ENCODE measurements around the gene NIN.
"Not testable (repeated sequence)": the region's sequence is repeated elsewhere in the genome, so short reads cannot be mapped to it uniquely, and the experiment has no call there.

Gene NIN

GRCh38 chr14:50837271-50837670 is 6.3 kb upstream of the NIN start:
- no peak for DNase-seq

- no peak for DNase-seq
Observed at GRCh38 chr14:50836515-50836914, 5.6 kb upstream of the NIN start.

GRCh38 chr14:50835280-50835679 is 4.3 kb upstream of the NIN start:
- no peak for DNase-seq

- DNase-seq = no peak
Observed at GRCh38 chr14:50834802-50835276, 3.9 kb upstream of the NIN start.

GRCh38 chr14:50832935-50833630 is 2.1 kb upstream of the NIN start:
- DNase-seq = no peak

GRCh38 chr14:50831726-50832168 is 785 bp upstream of the NIN start:
- DNase-seq = no peak

- DNase-seq = peak; percentile 54
Observed at GRCh38 chr14:50830044-50830931, 674 bp downstream of the NIN start.

- peak; percentile 35 for DNase-seq
Observed at GRCh38 chr14:50829489-50830043, 1.4 kb downstream of the NIN start.

- no peak for DNase-seq
Observed at GRCh38 chr14:50828721-50829488, 2.1 kb downstream of the NIN start.

- DNase-seq = no peak
Observed at GRCh38 chr14:50826681-50827080, 4.3 kb downstream of the NIN start.

- no peak for DNase-seq
Observed at GRCh38 chr14:50825307-50825706, 5.7 kb downstream of the NIN start.

GRCh38 chr14:50823762-50824636 is 7.0 kb downstream of the NIN start:
- DNase-seq = no peak

GRCh38 chr14:50823051-50823761 is 7.8 kb downstream of the NIN start:
- DNase-seq = no peak

- no peak for DNase-seq
Observed at GRCh38 chr14:50822501-50823042, 8.4 kb downstream of the NIN start.

GRCh38 chr14:50821510-50822464 is 9.2 kb downstream of the NIN start:
- DNase-seq = no peak

GRCh38 chr14:50820786-50821509 is 10.0 kb downstream of the NIN start:
- DNase-seq = no peak

GRCh38 chr14:50819303-50819702 is 11.7 kb downstream of the NIN start:
- DNase-seq = not testable (repeated sequence)

GRCh38 chr14:50816395-50817047 is 14.4 kb downstream of the NIN start:
- DNase-seq = no peak
